ENCODE measurements around the gene NEU1. TPM values are rescaled to one million over a fixed set of nuclear protein-coding genes. Genes with fewer than 3 reads are reported as not detected.

NEU1 gene
- polyA plus RNA-seq, 1 donor from 2014 or later, result 40.9 TPM

DNA sequence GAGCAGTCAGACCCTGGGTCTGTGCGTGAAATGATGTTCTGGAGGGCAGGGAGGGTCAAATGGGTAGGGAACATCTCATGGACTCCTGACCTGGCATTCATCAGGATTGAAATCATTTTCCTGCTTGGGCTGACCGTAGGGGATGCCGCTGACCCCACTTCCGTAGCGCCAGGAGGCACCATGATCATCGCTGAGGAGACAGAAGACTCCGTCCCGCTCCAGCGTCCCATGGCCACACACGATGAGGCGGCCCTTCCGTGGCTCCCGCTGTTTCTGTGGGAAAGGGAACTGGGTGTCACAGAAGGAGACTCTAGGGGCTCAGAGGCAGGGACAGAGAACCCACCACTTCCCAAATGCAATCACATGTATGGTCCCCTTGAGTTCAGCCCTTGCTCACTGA is 2.3 kb downstream of the NEU1 start:
- Histone ChIP-seq H3K36me3 (ENCODE audit: insufficient read depth, low read length) (no peaks in the 10 kb centered on the region), H3F3A (ENCODE audit: insufficient read depth, low read length, poor library complexity, severe bottlenecking) (no peaks in the 10 kb centered on the region), H3K4me2 (ENCODE audit: low read length) (no peak overlapping the region), H3K9ac (ENCODE audit: low read length) (no peak overlapping the region), H3K79me2 (replicated peaks; ENCODE audit: insufficient read depth, low read length) (peaks cover 8% of the 10 kb centered on the region), H3K27me3 (ENCODE audit: insufficient read depth, low read depth, low read length) (no peaks in the 10 kb centered on the region), H3K9me2 (ENCODE audit: insufficient read depth, low read length) (no peaks in the 10 kb centered on the region), H3K9me3 (ENCODE audit: low read length) (no peaks in the 10 kb centered on the region), H2AFZ (ENCODE audit: low read depth, low read length) (no peak overlapping the region), H4K20me1 (ENCODE audit: insufficient read depth) (no peaks in the 10 kb centered on the region), H3K4me3 (ENCODE audit: low read length) (no peak overlapping the region), H3K27ac (ENCODE audit: low read length) (no peak overlapping the region)
- TF ChIP-seq REST (IDR thresholded peaks at IDR 0.05; ENCODE audit: borderline replicate concordance), result no peak
- TF ChIP-seq POLR2AphosphoS5 (IDR thresholded peaks at IDR 0.05), result no peak
- no peak for TF ChIP-seq CTCF (IDR thresholded peaks at IDR 0.05; ENCODE audit: poor library complexity, severe bottlenecking)
- no peak for TF ChIP-seq SMC3 (conservative IDR thresholded peaks at IDR 0.05; ENCODE audit: poor library complexity)
- no peak for TF ChIP-seq EZH2 (IDR thresholded peaks at IDR 0.05; ENCODE audit: borderline replicate concordance, insufficient read depth, low read length, poor library complexity, severe bottlenecking)
- TF ChIP-seq TAF1 (IDR thresholded peaks at IDR 0.05; ENCODE audit: low read depth), result no peak
- TF ChIP-seq RAD21 (conservative IDR thresholded peaks at IDR 0.05), result no peak
- TF ChIP-seq EP300 (conservative IDR thresholded peaks at IDR 0.05; ENCODE audit: poor library complexity, severe bottlenecking), result no peak
- TF ChIP-seq MXI1 (conservative IDR thresholded peaks at IDR 0.05; ENCODE audit: poor library complexity, severe bottlenecking), result no peak

DNA sequence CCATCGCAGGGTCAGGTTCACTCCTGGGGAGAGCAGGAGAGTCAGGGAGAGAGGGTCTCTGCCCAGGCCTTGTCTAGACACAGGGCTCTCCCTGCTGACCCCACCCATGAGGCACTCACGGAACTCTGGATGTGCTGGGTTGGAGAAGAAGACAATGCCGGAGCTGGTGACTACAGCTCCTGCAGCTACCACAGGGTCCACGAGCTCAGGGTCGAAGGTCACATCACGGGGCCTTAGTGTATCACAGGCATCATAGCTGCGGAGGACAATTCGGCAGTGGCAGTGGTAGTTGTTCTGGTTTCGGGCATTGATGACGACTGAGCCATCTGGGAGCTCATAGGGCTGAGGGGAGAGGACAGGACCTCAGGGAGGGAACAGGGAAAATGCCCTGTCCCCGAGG is 2.7 kb downstream of the NEU1 start:
- no peaks in the 10 kb centered on the region for H3K27me3 ChIP-seq (ENCODE audit: insufficient read depth, low read depth, low read length)
- H3K4me2 ChIP-seq (ENCODE audit: low read length), result no peak overlapping the region
- TF ChIP-seq CTCF (IDR thresholded peaks at IDR 0.05; ENCODE audit: poor library complexity, severe bottlenecking) (no peak), EZH2 (IDR thresholded peaks at IDR 0.05; ENCODE audit: borderline replicate concordance, insufficient read depth, low read length, poor library complexity, severe bottlenecking) (no peak), REST (IDR thresholded peaks at IDR 0.05; ENCODE audit: borderline replicate concordance) (no peak), MXI1 (conservative IDR thresholded peaks at IDR 0.05; ENCODE audit: poor library complexity, severe bottlenecking) (no peak), SMC3 (conservative IDR thresholded peaks at IDR 0.05; ENCODE audit: poor library complexity) (no peak), POLR2AphosphoS5 (IDR thresholded peaks at IDR 0.05) (no peak), TAF1 (IDR thresholded peaks at IDR 0.05; ENCODE audit: low read depth) (no peak), EP300 (conservative IDR thresholded peaks at IDR 0.05; ENCODE audit: poor library complexity, severe bottlenecking) (no peak), RAD21 (conservative IDR thresholded peaks at IDR 0.05) (no peak)
- H3K9ac ChIP-seq (ENCODE audit: low read length), result no peak overlapping the region
- no peak overlapping the region for H2AFZ ChIP-seq (ENCODE audit: low read depth, low read length)
- H3F3A ChIP-seq (ENCODE audit: insufficient read depth, low read length, poor library complexity, severe bottlenecking), result no peaks in the 10 kb centered on the region
- peaks cover 8% of the 10 kb centered on the region for H3K79me2 ChIP-seq (replicated peaks; ENCODE audit: insufficient read depth, low read length)
- H3K9me2 ChIP-seq (ENCODE audit: insufficient read depth, low read length), result no peaks in the 10 kb centered on the region
- H4K20me1 ChIP-seq (ENCODE audit: insufficient read depth), result no peaks in the 10 kb centered on the region
- H3K27ac ChIP-seq (ENCODE audit: low read length), result no peak overlapping the region
- no peak overlapping the region for H3K4me3 ChIP-seq (ENCODE audit: low read length)
- no peaks in the 10 kb centered on the region for H3K36me3 ChIP-seq (ENCODE audit: insufficient read depth, low read length)
- H3K9me3 ChIP-seq (ENCODE audit: low read length), result no peaks in the 10 kb centered on the region

All from neural cell (in vitro differentiated cells).